Parathyroid adenoma (tissue), 2 donors: ENCODE data around the gene DTNB.
A peak's percentile ranks its signal among the peaks of the same experiment; 100 is the strongest.

Experiments used
- H2AFZ ChIP-seq: fragments of 300-600 bp; sonication (generic); one replicate; pipeline ENCODE4 v1.7.0; 2017; ENCODE audit warnings: antibody characterized with exemption, mild to moderate bottlenecking
- H3K27ac ChIP-seq: fragments of 300-600 bp; sonication (generic); one replicate; pipeline ENCODE4 v1.7.0; 2017
- H3K27me3 ChIP-seq: fragments of 300-600 bp; sonication (generic); one replicate; pipeline ENCODE4 v1.7.0; 2017; ENCODE audit warnings: low read length; ENCODE audit not compliant: control insufficient read depth, insufficient read depth
- H3K36me3 ChIP-seq: fragments of 300-600 bp; sonication (generic); one replicate; pipeline ENCODE4 v1.7.0; 2017; ENCODE audit warnings: low read length; ENCODE audit not compliant: control insufficient read depth, insufficient read depth
- H3K4me1 ChIP-seq: fragments of 300-600 bp; sonication (generic); one replicate; pipeline ENCODE4 v1.7.0; 2017; ENCODE audit warnings: control low read depth
- H3K4me2 ChIP-seq: fragments of 300-600 bp; sonication (generic); one replicate; pipeline ENCODE4 v1.7.0; 2017; ENCODE audit warnings: low read length
- H3K4me3 ChIP-seq: fragments of 300-600 bp; sonication (generic); one replicate; pipeline ENCODE4 v1.7.0; 2017; ENCODE audit warnings: low read depth, low read length
- H3K79me2 ChIP-seq: fragments of 300-600 bp; sonication (generic); one replicate; pipeline ENCODE4 v1.7.0; 2017; ENCODE audit warnings: control low read depth
- H3K9ac ChIP-seq: fragments of 300-600 bp; sonication (generic); one replicate; pipeline ENCODE4 v1.7.0; 2017; ENCODE audit warnings: mild to moderate bottlenecking
- H3K9me3 ChIP-seq: fragments of 300-600 bp; sonication (generic); one replicate; pipeline ENCODE4 v1.7.0; 2017; ENCODE audit warnings: low read length; ENCODE audit not compliant: control insufficient read depth
- CTCF ChIP-seq: fragments of 300-600 bp; sonication (generic); IDR thresholded peaks from one replicate; pipeline ENCODE4 v1.7.0; 2017; ENCODE audit warnings: antibody characterized with exemption, mild to moderate bottlenecking
- donor health status: primary hyperparathyroidism.

The DTNB gene

GRCh38 chr2:25529034-25529433 is 144.3 kb downstream of the DTNB start:
- H3K79me2 ChIP-seq, result no peaks in the 10 kb centered on the region
- H3K36me3 ChIP-seq, result no peaks in the 10 kb centered on the region
- no peak for TF ChIP-seq CTCF
- no peak overlapping the region for H2AFZ ChIP-seq
- no peaks in the 10 kb centered on the region for H3K4me1 ChIP-seq
- H3K4me2 ChIP-seq, result no peak overlapping the region
- no peak overlapping the region for H3K9ac ChIP-seq
- no peak overlapping the region for H3K4me3 ChIP-seq
- no peaks in the 10 kb centered on the region for H3K9me3 ChIP-seq
- no peaks in the 10 kb centered on the region for H3K27me3 ChIP-seq
- H3K27ac ChIP-seq, result no peak overlapping the region

GRCh38 chr2:25528173-25528572 is 145.2 kb downstream of the DTNB start:
- Histone ChIP-seq H3K36me3 (no peaks in the 10 kb centered on the region), H3K79me2 (no peaks in the 10 kb centered on the region), H3K27ac (no peak overlapping the region), H3K27me3 (no peaks in the 10 kb centered on the region), H3K4me3 (no peak overlapping the region), H3K4me1 (no peaks in the 10 kb centered on the region), H3K9ac (no peak overlapping the region), H3K4me2 (no peak overlapping the region), H3K9me3 (no peaks in the 10 kb centered on the region), H2AFZ (no peak overlapping the region)
- TF ChIP-seq CTCF, result no peak

- TF ChIP-seq CTCF, result no peak
- Histone ChIP-seq H3K27me3 (no peaks in the 10 kb centered on the region), H3K9me3 (no peaks in the 10 kb centered on the region), H3K4me1 (no peaks in the 10 kb centered on the region), H3K4me2 (no peak overlapping the region), H3K4me3 (no peak overlapping the region), H2AFZ (no peak overlapping the region), H3K9ac (no peak overlapping the region), H3K79me2 (peaks cover 2% of the 10 kb centered on the region), H3K36me3 (no peaks in the 10 kb centered on the region), H3K27ac (no peak overlapping the region)
These were observed 148.9 kb downstream of the DTNB start for GRCh38 chr2:25524507-25524906.

- H3K4me2 ChIP-seq, result no peak overlapping the region
- H3K4me1 ChIP-seq, result no peaks in the 10 kb centered on the region
- H3K9me3 ChIP-seq, result no peaks in the 10 kb centered on the region
- H3K79me2 ChIP-seq, result peaks cover 2% of the 10 kb centered on the region
- H3K4me3 ChIP-seq, result no peak overlapping the region
- no peak overlapping the region for H2AFZ ChIP-seq
- TF ChIP-seq CTCF, result no peak
- no peaks in the 10 kb centered on the region for H3K36me3 ChIP-seq
- no peak overlapping the region for H3K27ac ChIP-seq
- no peaks in the 10 kb centered on the region for H3K27me3 ChIP-seq
- H3K9ac ChIP-seq, result no peak overlapping the region
These were observed 150.3 kb downstream of the DTNB start for GRCh38 chr2:25523060-25523459.

GRCh38 chr2:25521665-25522387 is 151.6 kb downstream of the DTNB start:
- no peaks in the 10 kb centered on the region for H3K9me3 ChIP-seq
- H3K79me2 ChIP-seq, result peaks cover 2% of the 10 kb centered on the region
- no peak overlapping the region for H3K27ac ChIP-seq
- peak overlapping the region; percentile 14 for H3K4me2 ChIP-seq
- H3K4me3 ChIP-seq, result no peak overlapping the region
- no peaks in the 10 kb centered on the region for H3K27me3 ChIP-seq
- H3K36me3 ChIP-seq, result no peaks in the 10 kb centered on the region
- no peaks in the 10 kb centered on the region for H3K4me1 ChIP-seq
- peak overlapping the region; percentile 47 for H2AFZ ChIP-seq
- no peak overlapping the region for H3K9ac ChIP-seq
- TF ChIP-seq CTCF, result peak; percentile 79
